K562 (cell line): ENCODE results near the gene FBXW12.

ENCODE experiments used
- ESRRA ChIP-seq: fragments of 450-650 bp; IDR thresholded peaks from 2 replicates; pipeline ENCODE4 v1.6.1; 2014; ENCODE audit warnings: low read depth, mild to moderate bottlenecking, moderate library complexity, borderline replicate concordance
- JUNB ChIP-seq: fragments of 450-650 bp; formaldehyde crosslinking; conservative IDR thresholded peaks from 2 replicates; pipeline ENCODE4 v1.4.0; 2020; ENCODE audit warnings: mild to moderate bottlenecking
- MXI1 ChIP-seq: IDR thresholded peaks from 2 replicates; pipeline ENCODE4 v1.6.1; 2011; ENCODE audit warnings: low read depth, mild to moderate bottlenecking, improper control_type of control experiment, low read length
- SMC3 ChIP-seq: conservative IDR thresholded peaks from 2 replicates; pipeline ENCODE4 v1.6.1; 2011; ENCODE audit warnings: low read depth, low read length, improper control_type of control experiment; ENCODE audit not compliant: insufficient read depth
- ZNF143 ChIP-seq: sonication (generic); formaldehyde crosslinking; IDR thresholded peaks from 2 replicates; pipeline ENCODE4 v1.9.0; 2022; ENCODE audit warnings: mild to moderate bottlenecking, missing genetic modification reagents
- ZNF384 ChIP-seq: IDR thresholded peaks from 2 replicates; pipeline ENCODE4 v1.6.1; 2012; ENCODE audit warnings: low read depth, low read length, improper control_type of control experiment
- TF ChIP-seq, protein P1 (sequence below), 3 experiments: IDR thresholded peaks in 2 of 3; conservative IDR thresholded peaks in 1 of 3; 2 replicates each; pipeline ENCODE4 v1.5.1; 2011 to 2012; ENCODE audit warnings: low read length in 3 of 3, mild to moderate bottlenecking in 3 of 3, control low read depth in 2 of 3, improper control_type of control experiment in 1 of 3, inconsistent platforms in 1 of 3, low read depth in 1 of 3, mixed read lengths in 1 of 3, moderate library complexity in 1 of 3; ENCODE audit not compliant: insufficient read depth in 2 of 3
- TF ChIP-seq, protein P2 (sequence below): fragments of 250-450 bp; sonication (Bioruptor Pico); IDR thresholded peaks from 2 replicates; pipeline ENCODE4 v1.8.0; 2021; ENCODE audit warnings: borderline replicate concordance, mild to moderate bottlenecking, moderate library complexity; ENCODE audit not compliant: poor library complexity, severe bottlenecking
- TF ChIP-seq, protein P3 (sequence below): fragments of 250-450 bp; sonication (Bioruptor Pico); IDR thresholded peaks from 2 replicates; pipeline ENCODE4 v1.5.0; 2020; ENCODE audit warnings: mild to moderate bottlenecking, borderline replicate concordance

DNA sequence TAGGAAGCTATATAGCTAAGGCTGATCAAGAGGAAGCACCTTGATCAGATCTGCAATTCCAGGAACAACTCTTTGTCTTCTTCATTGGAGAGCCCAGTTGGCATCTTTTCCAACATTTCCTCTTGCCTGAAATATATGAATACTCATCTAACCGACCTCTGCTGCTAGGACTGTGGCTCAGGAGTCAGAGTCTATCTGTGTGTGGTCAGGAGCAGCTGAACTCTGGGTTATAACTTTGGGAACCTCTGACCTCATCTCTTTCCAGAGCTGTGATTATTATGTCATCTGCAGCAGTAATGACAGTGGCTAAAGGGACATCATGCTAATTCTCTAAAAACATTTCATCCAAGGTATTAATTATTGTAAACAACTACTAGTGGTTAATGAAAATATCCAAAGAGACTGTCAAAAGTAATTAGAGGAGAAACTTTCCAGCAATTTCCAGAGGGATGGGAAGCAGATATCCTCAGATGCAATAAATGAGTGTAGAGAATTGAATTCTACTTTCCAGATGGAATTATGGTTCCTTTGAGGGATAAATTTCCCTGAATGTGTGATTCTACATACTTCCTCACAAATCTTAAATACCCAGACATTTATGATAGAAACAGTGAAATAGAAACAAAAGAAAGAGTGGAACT is 27.0 kb upstream of the FBXW12 start:
- TF ChIP-seq SMC3: no peak
- no peak for TF ChIP-seq JUNB
- TF ChIP-seq, protein P1, sequence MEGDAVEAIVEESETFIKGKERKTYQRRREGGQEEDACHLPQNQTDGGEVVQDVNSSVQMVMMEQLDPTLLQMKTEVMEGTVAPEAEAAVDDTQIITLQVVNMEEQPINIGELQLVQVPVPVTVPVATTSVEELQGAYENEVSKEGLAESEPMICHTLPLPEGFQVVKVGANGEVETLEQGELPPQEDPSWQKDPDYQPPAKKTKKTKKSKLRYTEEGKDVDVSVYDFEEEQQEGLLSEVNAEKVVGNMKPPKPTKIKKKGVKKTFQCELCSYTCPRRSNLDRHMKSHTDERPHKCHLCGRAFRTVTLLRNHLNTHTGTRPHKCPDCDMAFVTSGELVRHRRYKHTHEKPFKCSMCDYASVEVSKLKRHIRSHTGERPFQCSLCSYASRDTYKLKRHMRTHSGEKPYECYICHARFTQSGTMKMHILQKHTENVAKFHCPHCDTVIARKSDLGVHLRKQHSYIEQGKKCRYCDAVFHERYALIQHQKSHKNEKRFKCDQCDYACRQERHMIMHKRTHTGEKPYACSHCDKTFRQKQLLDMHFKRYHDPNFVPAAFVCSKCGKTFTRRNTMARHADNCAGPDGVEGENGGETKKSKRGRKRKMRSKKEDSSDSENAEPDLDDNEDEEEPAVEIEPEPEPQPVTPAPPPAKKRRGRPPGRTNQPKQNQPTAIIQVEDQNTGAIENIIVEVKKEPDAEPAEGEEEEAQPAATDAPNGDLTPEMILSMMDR (IDR thresholded peaks at IDR 0.05 in 2 of 3, conservative IDR thresholded peaks at IDR 0.05 in 1 of 3; ENCODE audit: insufficient read depth in 2 of 3, low read depth in 1 of 3, low read length in 3 of 3): no peak
- no peak for TF ChIP-seq ZNF384
- TF ChIP-seq MXI1: no peak
- TF ChIP-seq, protein P2, sequence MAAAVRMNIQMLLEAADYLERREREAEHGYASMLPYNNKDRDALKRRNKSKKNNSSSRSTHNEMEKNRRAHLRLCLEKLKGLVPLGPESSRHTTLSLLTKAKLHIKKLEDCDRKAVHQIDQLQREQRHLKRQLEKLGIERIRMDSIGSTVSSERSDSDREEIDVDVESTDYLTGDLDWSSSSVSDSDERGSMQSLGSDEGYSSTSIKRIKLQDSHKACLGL (CRISPR knock-in tag): no peak
- TF ChIP-seq ZNF143 (CRISPR knock-in tag): no peak
- TF ChIP-seq ESRRA: no peak
- TF ChIP-seq, protein P3, sequence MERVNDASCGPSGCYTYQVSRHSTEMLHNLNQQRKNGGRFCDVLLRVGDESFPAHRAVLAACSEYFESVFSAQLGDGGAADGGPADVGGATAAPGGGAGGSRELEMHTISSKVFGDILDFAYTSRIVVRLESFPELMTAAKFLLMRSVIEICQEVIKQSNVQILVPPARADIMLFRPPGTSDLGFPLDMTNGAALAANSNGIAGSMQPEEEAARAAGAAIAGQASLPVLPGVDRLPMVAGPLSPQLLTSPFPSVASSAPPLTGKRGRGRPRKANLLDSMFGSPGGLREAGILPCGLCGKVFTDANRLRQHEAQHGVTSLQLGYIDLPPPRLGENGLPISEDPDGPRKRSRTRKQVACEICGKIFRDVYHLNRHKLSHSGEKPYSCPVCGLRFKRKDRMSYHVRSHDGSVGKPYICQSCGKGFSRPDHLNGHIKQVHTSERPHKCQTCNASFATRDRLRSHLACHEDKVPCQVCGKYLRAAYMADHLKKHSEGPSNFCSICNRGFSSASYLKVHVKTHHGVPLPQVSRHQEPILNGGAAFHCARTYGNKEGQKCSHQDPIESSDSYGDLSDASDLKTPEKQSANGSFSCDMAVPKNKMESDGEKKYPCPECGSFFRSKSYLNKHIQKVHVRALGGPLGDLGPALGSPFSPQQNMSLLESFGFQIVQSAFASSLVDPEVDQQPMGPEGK (CRISPR knock-in tag): no peak
